Loucy (cell line): Measurements from ENCODE around the gene ZNF692.

ENCODE experiments used
- H2AFZ ChIP-seq: fragments of 200-600 bp; sonication (generic); 2 replicates; pipeline ENCODE4 v1.6.0; 2016; ENCODE audit warnings: antibody characterized with exemption, mild to moderate bottlenecking, low read length, moderate library complexity
- H3F3A ChIP-seq: fragments of 200-600 bp; 2 replicates; pipeline ENCODE4 v1.6.0; 2016; ENCODE audit warnings: antibody characterized with exemption, low read depth, mild to moderate bottlenecking
- H3K27me3 ChIP-seq: fragments of 200-600 bp; sonication (generic); 2 replicates; pipeline ENCODE4 v1.6.1; 2014; ENCODE audit warnings: low read length, mild to moderate bottlenecking; ENCODE audit not compliant: insufficient read depth, poor library complexity, severe bottlenecking
- H3K36me3 ChIP-seq: fragments of 200-600 bp; sonication (generic); 2 replicates; pipeline ENCODE4 v1.6.1; 2016; ENCODE audit warnings: low read length; ENCODE audit not compliant: insufficient read depth
- H3K4me1 ChIP-seq: fragments of 200-600 bp; sonication (generic); 2 replicates; pipeline ENCODE4 v1.5.1; 2014; ENCODE audit warnings: low read length, mild to moderate bottlenecking; ENCODE audit not compliant: insufficient read depth, poor library complexity, severe bottlenecking
- H3K4me2 ChIP-seq: fragments of 200-600 bp; sonication (generic); 2 replicates; pipeline ENCODE4 v1.6.0; 2014; ENCODE audit warnings: antibody characterized with exemption, low read length, low read depth, mild to moderate bottlenecking; ENCODE audit not compliant: poor library complexity, severe bottlenecking
- H3K4me3 ChIP-seq: fragments of 200-600 bp; sonication (generic); 2 replicates; pipeline ENCODE4 v1.5.1; 2014; ENCODE audit warnings: low read length, mild to moderate bottlenecking, mixed read lengths; ENCODE audit not compliant: poor library complexity, severe bottlenecking
- H3K79me2 ChIP-seq: fragments of 200-600 bp; sonication (generic); 2 replicates; pipeline ENCODE4 v1.6.1; 2014; ENCODE audit warnings: low read length; ENCODE audit not compliant: insufficient read depth
- H3K9ac ChIP-seq: fragments of 200-600 bp; sonication (generic); 2 replicates; pipeline ENCODE4 v1.6.0; 2014; ENCODE audit warnings: mild to moderate bottlenecking, low read depth, low read length, moderate library complexity; ENCODE audit not compliant: poor library complexity, severe bottlenecking
- H3K9me2 ChIP-seq: fragments of 200-600 bp; sonication (generic); replicated peaks from 2 replicates; pipeline ENCODE4 v1.6.1; 2016; ENCODE audit warnings: low read depth, low read length, mixed read lengths
- H3K9me3 ChIP-seq: fragments of 200-600 bp; sonication (generic); 2 replicates; pipeline ENCODE4 v1.6.1; 2014; ENCODE audit warnings: mild to moderate bottlenecking, antibody characterized with exemption, low read length, low read depth; ENCODE audit not compliant: insufficient read depth
- H4K20me1 ChIP-seq: fragments of 200-600 bp; sonication (generic); 2 replicates; pipeline ENCODE4 v1.6.0; 2014; ENCODE audit warnings: antibody characterized with exemption, low read length, mild to moderate bottlenecking; ENCODE audit not compliant: insufficient read depth, poor library complexity, severe bottlenecking
- CTCF ChIP-seq: fragments of 200-600 bp; sonication (generic); conservative IDR thresholded peaks from 2 replicates; pipeline ENCODE4 v1.5.1; 2014; ENCODE audit warnings: mild to moderate bottlenecking, antibody characterized with exemption, low read length
- EZH2phosphoT487 ChIP-seq: fragments of 200-600 bp; IDR thresholded peaks from 2 replicates; pipeline ENCODE4 v1.6.1; 2018; ENCODE audit warnings: antibody characterized with exemption, mild to moderate bottlenecking, moderate library complexity, borderline replicate concordance

ZNF692 gene

GRCh38 chr1:248862695-248862997 lies 3.8 kb upstream of the ZNF692 start:
- peaks cover 8% of the 10 kb centered on the region for H3K79me2 ChIP-seq
- peak overlapping the region; percentile 81 for H3K4me2 ChIP-seq
- no peaks in the 10 kb centered on the region for H3K9me3 ChIP-seq
- H2AFZ ChIP-seq = peak overlapping the region; percentile 80
- H3K27me3 ChIP-seq = no peaks in the 10 kb centered on the region
- no peak for TF ChIP-seq EZH2phosphoT487
- TF ChIP-seq CTCF = no peak
- H4K20me1 ChIP-seq = no peaks in the 10 kb centered on the region
- no peaks in the 10 kb centered on the region for H3K9me2 ChIP-seq
- H3F3A ChIP-seq = no peaks in the 10 kb centered on the region
- H3K9ac ChIP-seq = peak overlapping the region; percentile 74
- H3K4me3 ChIP-seq = peak overlapping the region; percentile 76
- no peaks in the 10 kb centered on the region for H3K36me3 ChIP-seq
- H3K4me1 ChIP-seq = peaks cover 36% of the 10 kb centered on the region

DNA sequence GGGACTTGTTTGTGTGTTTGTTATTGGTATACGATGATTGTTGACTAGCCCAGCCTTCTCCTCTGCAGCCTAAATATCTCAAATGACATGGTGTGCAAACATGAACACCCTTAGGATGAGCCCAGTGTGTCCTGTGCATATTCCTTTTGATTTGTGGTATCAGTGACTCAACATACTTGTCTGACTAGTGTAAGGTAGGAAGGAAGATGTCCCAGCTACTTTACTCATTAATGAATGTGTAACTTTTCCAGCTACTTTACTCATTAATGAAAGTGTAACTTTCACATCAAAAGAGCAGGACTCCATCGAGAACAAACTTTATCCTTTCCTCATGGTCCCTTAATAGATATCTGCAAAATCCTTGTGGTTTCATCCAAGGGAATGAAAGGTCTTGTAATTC lies 2.7 kb upstream of the ZNF692 start:
- H3K36me3 ChIP-seq = no peaks in the 10 kb centered on the region
- no peaks in the 10 kb centered on the region for H3K27me3 ChIP-seq
- H3K9me2 ChIP-seq = no peaks in the 10 kb centered on the region
- H3K9ac ChIP-seq = no peak overlapping the region
- no peak overlapping the region for H3K4me2 ChIP-seq
- H3K9me3 ChIP-seq = no peaks in the 10 kb centered on the region
- peaks cover 18% of the 10 kb centered on the region for H3K79me2 ChIP-seq
- H3K4me1 ChIP-seq = peaks cover 44% of the 10 kb centered on the region
- no peaks in the 10 kb centered on the region for H3F3A ChIP-seq
- H2AFZ ChIP-seq = no peak overlapping the region
- TF ChIP-seq EZH2phosphoT487 = no peak
- no peak for TF ChIP-seq CTCF
- no peak overlapping the region for H3K4me3 ChIP-seq
- H4K20me1 ChIP-seq = no peaks in the 10 kb centered on the region

GRCh38 chr1:248860007-248860406 lies 1.1 kb upstream of the ZNF692 start:
- no peak overlapping the region for H2AFZ ChIP-seq
- peak overlapping the region; percentile 98 for H3K9ac ChIP-seq

More at GRCh38 chr1:248860007-248860406, 1.1 kb upstream of the ZNF692 start:
- Histone ChIP-seq H3K79me2 (peaks cover 34% of the 10 kb centered on the region), H3K9me2 (no peaks in the 10 kb centered on the region), H3F3A (no peaks in the 10 kb centered on the region), H3K9me3 (no peaks in the 10 kb centered on the region), H3K4me1 (peaks cover 53% of the 10 kb centered on the region), H3K4me3 (peak overlapping the region; percentile 98), H3K27me3 (no peaks in the 10 kb centered on the region), H4K20me1 (no peaks in the 10 kb centered on the region), H3K36me3 (peaks cover under 1% of the 10 kb centered on the region; the same call in 1 of the 2 replicates), H3K4me2 (peak overlapping the region; percentile 80)
- no peak for TF ChIP-seq CTCF
- TF ChIP-seq EZH2phosphoT487 = no peak
